Hepatocyte (in vitro differentiated cells): ENCODE measurements around the gene TFDP3. TPM values are rescaled to one million over a fixed set of nuclear protein-coding genes. Genes with fewer than 3 reads are reported as not detected.

ENCODE experiments used
- DNase-seq: peaks from one replicate; pipeline ENCODE4 v3.0.0-alpha.2; 2016; ENCODE audit warnings: low spot score
- H2AFZ ChIP-seq: fragments of 200-600 bp; sonication (generic); 2 replicates; pipeline ENCODE4 v1.6.0; 2016; ENCODE audit warnings: antibody characterized with exemption, mild to moderate bottlenecking
- H3K27ac ChIP-seq: fragments of 200-600 bp; sonication (generic); 2 replicates; pipeline ENCODE4 v1.5.1; 2016; ENCODE audit warnings: mild to moderate bottlenecking
- H3K27me3 ChIP-seq: fragments of 200-600 bp; sonication (generic); 2 replicates; pipeline ENCODE4 v1.6.1; 2016
- H3K36me3 ChIP-seq: fragments of 200-600 bp; sonication (generic); replicated peaks from 2 replicates; pipeline ENCODE4 v1.5.1; 2016; ENCODE audit warnings: low read depth; ENCODE audit not compliant: insufficient read depth
- H3K4me1 ChIP-seq: fragments of 200-600 bp; sonication (generic); 2 replicates; pipeline ENCODE4 v1.5.1; 2016; ENCODE audit warnings: mild to moderate bottlenecking, moderate library complexity; ENCODE audit not compliant: insufficient read depth
- H3K4me2 ChIP-seq: fragments of 200-600 bp; sonication (generic); 2 replicates; pipeline ENCODE4 v1.6.0; 2016
- H3K4me3 ChIP-seq: fragments of 200-600 bp; sonication (generic); 2 replicates; pipeline ENCODE4 v1.5.1; 2016; ENCODE audit warnings: mild to moderate bottlenecking
- H3K79me2 ChIP-seq: fragments of 200-600 bp; sonication (generic); 2 replicates; pipeline ENCODE4 v1.6.0; 2017; ENCODE audit warnings: mild to moderate bottlenecking
- H3K9me2 ChIP-seq: fragments of 200-600 bp; sonication (generic); replicated peaks from 2 replicates; pipeline ENCODE4 v1.6.0; 2017; ENCODE audit warnings: mild to moderate bottlenecking; ENCODE audit not compliant: insufficient read depth
- H3K9me3 ChIP-seq: fragments of 200-600 bp; sonication (generic); 2 replicates; pipeline ENCODE4 v1.5.1; 2016; ENCODE audit warnings: low read depth, mild to moderate bottlenecking
- H4K20me1 ChIP-seq: fragments of 200-600 bp; sonication (generic); 2 replicates; pipeline ENCODE4 v1.6.0; 2016; ENCODE audit warnings: mild to moderate bottlenecking; ENCODE audit not compliant: insufficient read depth, poor library complexity, severe bottlenecking
- EZH2 ChIP-seq: fragments of 200-600 bp; sonication (generic); IDR thresholded peaks from 2 replicates; pipeline ENCODE4 v1.6.1; 2016; ENCODE audit warnings: antibody characterized with exemption, mild to moderate bottlenecking, borderline replicate concordance
- EZH2phosphoT487 ChIP-seq: fragments of 200-600 bp; sonication (generic); IDR thresholded peaks from one replicate; pipeline ENCODE4 v1.6.1; 2018; ENCODE audit warnings: antibody characterized with exemption, mild to moderate bottlenecking, low read depth, moderate library complexity; ENCODE audit not compliant: unreplicated experiment, severe bottlenecking
- WGBS: methylation state at CpG from one replicate; pipeline ENCODE4 v1.1.6; 2016; ENCODE audit warnings: low lambda C conversion rate; ENCODE audit errors: missing lambda C conversion rate; 5-methylcytosine and 5-hydroxymethylcytosine counted together
- polyA plus RNA-seq: library from polyadenylated mRNA; unstranded; fragments of >200 nt; fragmentation: Nextera tagmentation; extraction: Ambion mirVana; gene quantifications from 2 replicates; pipeline ENCODE4 v1.2.1, GENCODE V29; 2016
- total RNA-seq: library from RNA; depleted of rRNA; stranded (reverse); fragments of >200 nt; gene quantifications from 2 replicates; pipeline ENCODE4 v1.2.3, GENCODE V29; 2014
- TF ChIP-seq, protein P1 (sequence below): fragments of 200-600 bp; sonication (generic); IDR thresholded peaks from 2 replicates; pipeline ENCODE4 v1.5.1; 2016; ENCODE audit warnings: antibody characterized with exemption, mild to moderate bottlenecking; ENCODE audit not compliant: poor library complexity

TFDP3 gene
- total and polyA plus RNA-seq, 2 experiments from 2014 or later = not detected

DNA sequence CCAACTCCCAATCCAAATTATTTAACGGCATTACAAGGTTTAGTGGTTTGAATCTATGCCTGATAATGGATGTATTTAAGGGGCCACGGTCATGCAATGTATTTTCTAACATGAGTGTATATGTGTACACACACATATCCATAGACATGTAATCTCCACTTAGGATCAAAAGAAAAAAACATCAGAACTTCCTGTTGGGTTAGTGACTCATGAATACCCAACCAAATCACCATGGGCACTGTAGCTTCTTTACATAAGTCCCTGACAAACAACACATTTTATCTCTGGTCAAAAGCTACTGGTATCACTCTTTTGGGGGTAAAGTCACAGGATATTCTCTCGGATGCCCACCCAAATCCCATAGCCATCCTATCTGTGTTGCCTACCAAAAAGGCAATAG lies 36.5 kb upstream of the TFDP3 start:
- no peaks in the 10 kb centered on the region for H3K79me2 ChIP-seq
- no peaks in the 10 kb centered on the region for H3K9me3 ChIP-seq
- no peak overlapping the region for H2AFZ ChIP-seq
- TF ChIP-seq EZH2 = no peak
- TF ChIP-seq, protein P1, sequence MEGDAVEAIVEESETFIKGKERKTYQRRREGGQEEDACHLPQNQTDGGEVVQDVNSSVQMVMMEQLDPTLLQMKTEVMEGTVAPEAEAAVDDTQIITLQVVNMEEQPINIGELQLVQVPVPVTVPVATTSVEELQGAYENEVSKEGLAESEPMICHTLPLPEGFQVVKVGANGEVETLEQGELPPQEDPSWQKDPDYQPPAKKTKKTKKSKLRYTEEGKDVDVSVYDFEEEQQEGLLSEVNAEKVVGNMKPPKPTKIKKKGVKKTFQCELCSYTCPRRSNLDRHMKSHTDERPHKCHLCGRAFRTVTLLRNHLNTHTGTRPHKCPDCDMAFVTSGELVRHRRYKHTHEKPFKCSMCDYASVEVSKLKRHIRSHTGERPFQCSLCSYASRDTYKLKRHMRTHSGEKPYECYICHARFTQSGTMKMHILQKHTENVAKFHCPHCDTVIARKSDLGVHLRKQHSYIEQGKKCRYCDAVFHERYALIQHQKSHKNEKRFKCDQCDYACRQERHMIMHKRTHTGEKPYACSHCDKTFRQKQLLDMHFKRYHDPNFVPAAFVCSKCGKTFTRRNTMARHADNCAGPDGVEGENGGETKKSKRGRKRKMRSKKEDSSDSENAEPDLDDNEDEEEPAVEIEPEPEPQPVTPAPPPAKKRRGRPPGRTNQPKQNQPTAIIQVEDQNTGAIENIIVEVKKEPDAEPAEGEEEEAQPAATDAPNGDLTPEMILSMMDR = no peak
- TF ChIP-seq EZH2phosphoT487 = no peak
- no peak overlapping the region for H3K27ac ChIP-seq
- no peaks in the 10 kb centered on the region for H3K36me3 ChIP-seq
- no peaks in the 10 kb centered on the region for H4K20me1 ChIP-seq
- no peak overlapping the region for H3K4me2 ChIP-seq
- H3K9me2 ChIP-seq = no peaks in the 10 kb centered on the region
- WGBS = 63% methylated on average over 3 of the region's 3 CpGs
- peaks cover 3% of the 10 kb centered on the region for H3K4me1 ChIP-seq
- no peak for DNase-seq
- no peak overlapping the region for H3K4me3 ChIP-seq
- H3K27me3 ChIP-seq = no peaks in the 10 kb centered on the region

DNA sequence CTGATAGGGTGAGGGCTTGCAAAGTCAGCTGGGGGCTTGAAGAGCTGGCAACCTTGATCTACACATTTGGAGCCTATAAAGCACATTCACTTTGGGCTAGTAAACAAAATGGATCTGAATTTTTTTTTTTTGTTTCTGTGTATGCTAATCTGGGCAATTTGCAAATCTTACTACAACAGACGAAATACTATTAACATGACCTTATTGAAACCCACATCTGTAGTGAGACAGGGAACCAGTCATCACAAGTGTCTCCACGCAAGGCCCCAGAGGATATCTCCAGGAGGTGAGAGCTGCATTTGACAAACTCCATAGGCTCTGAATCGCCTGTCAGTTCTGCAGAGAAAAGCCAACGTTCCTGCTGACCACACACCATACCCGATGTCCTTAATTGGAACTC lies 33.0 kb upstream of the TFDP3 start:
- H3K27me3 ChIP-seq = no peaks in the 10 kb centered on the region
- WGBS = 66% methylated on average over 5 of the region's 5 CpGs
- no peak overlapping the region for H3K4me2 ChIP-seq
- no peaks in the 10 kb centered on the region for H3K79me2 ChIP-seq
- DNase-seq = no peak
- no peak for TF ChIP-seq EZH2
- TF ChIP-seq, protein P1 = no peak
- no peak for TF ChIP-seq EZH2phosphoT487
- no peaks in the 10 kb centered on the region for H3K9me3 ChIP-seq
- peaks cover 3% of the 10 kb centered on the region for H3K4me1 ChIP-seq
- H3K36me3 ChIP-seq = no peaks in the 10 kb centered on the region
- no peaks in the 10 kb centered on the region for H3K9me2 ChIP-seq
- H2AFZ ChIP-seq = no peak overlapping the region
- H3K4me3 ChIP-seq = no peak overlapping the region
- H3K27ac ChIP-seq = no peak overlapping the region
- H4K20me1 ChIP-seq = no peaks in the 10 kb centered on the region

DNA sequence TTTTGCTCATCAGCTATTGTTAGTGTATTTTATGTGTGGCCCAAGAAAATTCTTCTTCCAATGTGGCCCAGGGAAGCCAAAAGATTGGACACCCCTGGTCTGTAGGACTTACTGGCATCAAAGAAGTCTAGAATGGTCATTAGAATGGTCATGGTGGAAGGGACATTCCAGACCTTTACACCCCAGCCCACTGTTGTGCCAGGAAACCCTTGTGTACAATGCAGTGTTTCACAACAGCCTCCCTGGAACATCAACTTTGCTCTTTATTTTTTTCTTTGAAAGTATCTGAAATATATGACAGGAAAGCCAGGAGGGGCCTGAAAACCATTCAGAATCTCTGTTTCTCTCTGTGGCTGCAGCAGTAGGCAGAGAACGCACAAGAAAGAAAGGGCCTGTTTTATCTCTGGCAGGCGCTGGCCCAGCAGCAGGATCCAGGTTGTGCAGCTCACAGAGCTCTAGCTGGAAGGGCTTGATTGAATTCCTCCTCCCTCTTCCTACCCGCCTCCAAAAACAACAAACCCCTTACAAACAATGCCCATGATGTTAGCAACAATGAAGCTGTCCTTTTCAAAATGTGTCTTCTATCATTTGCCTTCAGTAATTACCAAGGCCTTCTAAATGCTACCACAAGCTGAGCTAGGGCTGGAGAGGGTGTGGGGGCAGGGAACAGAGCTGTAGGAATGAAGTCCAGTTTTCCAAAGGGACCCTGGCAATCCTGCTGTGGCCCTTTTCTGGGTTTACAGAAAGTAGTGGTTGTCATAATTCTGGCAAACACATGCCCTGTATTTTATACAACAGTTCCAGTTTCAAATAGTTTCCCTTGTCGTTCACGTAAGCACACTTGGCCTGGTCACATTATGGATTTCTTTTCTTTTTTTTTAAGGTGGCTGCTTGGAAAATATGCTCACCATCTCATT lies 32.3 kb upstream of the TFDP3 start:
- Histone ChIP-seq H3K9me3 (no peaks in the 10 kb centered on the region), H3K27me3 (no peaks in the 10 kb centered on the region), H3K9me2 (no peaks in the 10 kb centered on the region), H2AFZ (no peak overlapping the region), H3K36me3 (no peaks in the 10 kb centered on the region), H3K4me2 (no peak overlapping the region), H3K27ac (no peak overlapping the region), H3K4me3 (no peak overlapping the region), H4K20me1 (no peaks in the 10 kb centered on the region), H3K79me2 (no peaks in the 10 kb centered on the region), H3K4me1 (peaks cover 3% of the 10 kb centered on the region)
- WGBS = 71% methylated on average over 5 of the region's 5 CpGs
- TF ChIP-seq EZH2phosphoT487 (no peak), EZH2 (no peak)
- TF ChIP-seq, protein P1 = no peak
- no peak for DNase-seq
